Measurements from ENCODE around the gene MUS81. TPM values are rescaled to one million over a fixed set of nuclear protein-coding genes. Genes with fewer than 3 reads are reported as not detected.

MUS81 gene
- total and polyA plus RNA-seq, 2 of the 13 experiments (the other 11 are each of a cell fraction or from before 2014, with no cell fraction given), result 25.6 to 30.2 TPM

DNA sequence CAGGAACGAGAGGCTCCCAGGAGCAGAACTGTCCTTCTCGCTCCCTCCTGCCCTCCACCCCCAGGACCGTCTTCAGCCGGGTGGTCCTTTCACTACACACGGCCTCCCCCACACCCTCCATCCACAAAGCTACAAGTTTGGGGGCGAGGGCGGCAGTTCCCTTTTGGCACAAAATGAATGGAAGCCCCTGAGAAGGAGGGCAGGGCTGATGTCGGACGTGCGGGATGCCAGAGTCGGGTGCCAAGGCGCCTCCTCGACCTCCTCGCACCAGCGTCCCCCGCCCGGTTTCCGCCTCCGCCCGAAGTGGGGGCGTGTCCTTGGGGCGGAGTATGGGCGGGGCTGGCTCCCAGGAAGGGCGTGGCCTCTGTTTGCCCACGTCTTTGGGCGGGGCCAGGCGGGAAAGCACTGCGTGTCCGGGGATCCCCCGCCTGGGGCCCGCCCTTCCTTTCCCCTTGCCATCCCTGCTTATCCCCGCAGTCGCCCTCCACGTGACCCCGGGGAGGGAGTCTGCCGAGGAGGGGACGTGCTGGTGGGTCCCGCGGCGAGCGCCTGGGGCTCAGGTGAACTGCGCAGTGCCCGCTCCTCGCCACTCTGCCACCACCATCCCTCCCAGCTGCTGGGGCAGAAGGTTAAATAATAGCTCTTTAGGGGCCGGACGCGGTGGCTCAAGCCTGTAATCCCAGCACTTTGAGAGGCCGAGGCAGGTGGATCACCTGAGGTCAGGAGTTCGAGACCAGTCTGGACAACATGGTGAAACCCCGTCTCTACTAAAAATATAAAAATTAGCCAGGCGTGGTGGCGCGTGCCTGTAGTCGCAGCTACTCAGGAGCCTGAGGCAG, 13.3 kb downstream of the MUS81 start (continued):
- TF ChIP-seq, protein P1, sequence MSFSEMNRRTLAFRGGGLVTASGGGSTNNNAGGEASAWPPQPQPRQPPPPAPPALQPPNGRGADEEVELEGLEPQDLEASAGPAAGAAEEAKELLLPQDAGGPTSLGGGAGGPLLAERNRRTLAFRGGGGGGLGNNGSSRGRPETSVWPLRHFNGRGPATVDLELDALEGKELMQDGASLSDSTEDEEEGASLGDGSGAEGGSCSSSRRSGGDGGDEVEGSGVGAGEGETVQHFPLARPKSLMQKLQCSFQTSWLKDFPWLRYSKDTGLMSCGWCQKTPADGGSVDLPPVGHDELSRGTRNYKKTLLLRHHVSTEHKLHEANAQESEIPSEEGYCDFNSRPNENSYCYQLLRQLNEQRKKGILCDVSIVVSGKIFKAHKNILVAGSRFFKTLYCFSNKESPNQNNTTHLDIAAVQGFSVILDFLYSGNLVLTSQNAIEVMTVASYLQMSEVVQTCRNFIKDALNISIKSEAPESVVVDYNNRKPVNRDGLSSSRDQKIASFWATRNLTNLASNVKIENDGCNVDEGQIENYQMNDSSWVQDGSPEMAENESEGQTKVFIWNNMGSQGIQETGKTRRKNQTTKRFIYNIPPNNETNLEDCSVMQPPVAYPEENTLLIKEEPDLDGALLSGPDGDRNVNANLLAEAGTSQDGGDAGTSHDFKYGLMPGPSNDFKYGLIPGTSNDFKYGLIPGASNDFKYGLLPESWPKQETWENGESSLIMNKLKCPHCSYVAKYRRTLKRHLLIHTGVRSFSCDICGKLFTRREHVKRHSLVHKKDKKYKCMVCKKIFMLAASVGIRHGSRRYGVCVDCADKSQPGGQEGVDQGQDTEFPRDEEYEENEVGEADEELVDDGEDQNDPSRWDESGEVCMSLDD (CRISPR knock-in tag; IDR thresholded peaks at IDR 0.05; ENCODE audit: borderline replicate concordance), result no peak
- peak; percentile 53; the same call in 1 of the 2 replicates for TF ChIP-seq ZNF607 (CRISPR knock-in tag; IDR thresholded peaks at IDR 0.05; ENCODE audit: borderline replicate concordance)
- TF ChIP-seq SAP130 (CRISPR knock-in tag; IDR thresholded peaks at IDR 0.05; ENCODE audit: low read depth), result peak; percentile 87
- TF ChIP-seq, protein P2, sequence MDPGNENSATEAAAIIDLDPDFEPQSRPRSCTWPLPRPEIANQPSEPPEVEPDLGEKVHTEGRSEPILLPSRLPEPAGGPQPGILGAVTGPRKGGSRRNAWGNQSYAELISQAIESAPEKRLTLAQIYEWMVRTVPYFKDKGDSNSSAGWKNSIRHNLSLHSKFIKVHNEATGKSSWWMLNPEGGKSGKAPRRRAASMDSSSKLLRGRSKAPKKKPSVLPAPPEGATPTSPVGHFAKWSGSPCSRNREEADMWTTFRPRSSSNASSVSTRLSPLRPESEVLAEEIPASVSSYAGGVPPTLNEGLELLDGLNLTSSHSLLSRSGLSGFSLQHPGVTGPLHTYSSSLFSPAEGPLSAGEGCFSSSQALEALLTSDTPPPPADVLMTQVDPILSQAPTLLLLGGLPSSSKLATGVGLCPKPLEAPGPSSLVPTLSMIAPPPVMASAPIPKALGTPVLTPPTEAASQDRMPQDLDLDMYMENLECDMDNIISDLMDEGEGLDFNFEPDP (CRISPR knock-in tag; conservative IDR thresholded peaks at IDR 0.05), result no peak
- peak; percentile 97 for TF ChIP-seq ZNF121 (CRISPR knock-in tag; IDR thresholded peaks at IDR 0.05)
- no peak for TF ChIP-seq ZNF124 (CRISPR knock-in tag; IDR thresholded peaks at IDR 0.05)
- TF ChIP-seq NR2F1 (CRISPR knock-in tag; IDR thresholded peaks at IDR 0.05), result peak in 1 of 2 experiments; percentile 28; a peak in 1 of 4 replicates
- TF ChIP-seq, protein P3, sequence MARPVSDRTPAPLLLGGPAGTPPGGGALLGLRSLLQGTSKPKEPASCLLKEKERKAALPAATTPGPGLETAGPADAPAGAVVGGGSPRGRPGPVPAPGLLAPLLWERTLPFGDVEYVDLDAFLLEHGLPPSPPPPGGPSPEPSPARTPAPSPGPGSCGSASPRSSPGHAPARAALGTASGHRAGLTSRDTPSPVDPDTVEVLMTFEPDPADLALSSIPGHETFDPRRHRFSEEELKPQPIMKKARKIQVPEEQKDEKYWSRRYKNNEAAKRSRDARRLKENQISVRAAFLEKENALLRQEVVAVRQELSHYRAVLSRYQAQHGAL (CRISPR knock-in tag; IDR thresholded peaks at IDR 0.05; ENCODE audit: not compliant biosample characterization), result no peak
- TF ChIP-seq WIZ (CRISPR knock-in tag; IDR thresholded peaks at IDR 0.05), result 0 out of 2 replicates have a peak, but pooled peaks have one; percentile 49
- peak; percentile 57 for TF ChIP-seq ZC3H13 (CRISPR knock-in tag; IDR thresholded peaks at IDR 0.05)
- TF ChIP-seq ZNF510 (CRISPR knock-in tag; IDR thresholded peaks at IDR 0.05; ENCODE audit: low read depth), result no peak
- TF ChIP-seq, protein P4, sequence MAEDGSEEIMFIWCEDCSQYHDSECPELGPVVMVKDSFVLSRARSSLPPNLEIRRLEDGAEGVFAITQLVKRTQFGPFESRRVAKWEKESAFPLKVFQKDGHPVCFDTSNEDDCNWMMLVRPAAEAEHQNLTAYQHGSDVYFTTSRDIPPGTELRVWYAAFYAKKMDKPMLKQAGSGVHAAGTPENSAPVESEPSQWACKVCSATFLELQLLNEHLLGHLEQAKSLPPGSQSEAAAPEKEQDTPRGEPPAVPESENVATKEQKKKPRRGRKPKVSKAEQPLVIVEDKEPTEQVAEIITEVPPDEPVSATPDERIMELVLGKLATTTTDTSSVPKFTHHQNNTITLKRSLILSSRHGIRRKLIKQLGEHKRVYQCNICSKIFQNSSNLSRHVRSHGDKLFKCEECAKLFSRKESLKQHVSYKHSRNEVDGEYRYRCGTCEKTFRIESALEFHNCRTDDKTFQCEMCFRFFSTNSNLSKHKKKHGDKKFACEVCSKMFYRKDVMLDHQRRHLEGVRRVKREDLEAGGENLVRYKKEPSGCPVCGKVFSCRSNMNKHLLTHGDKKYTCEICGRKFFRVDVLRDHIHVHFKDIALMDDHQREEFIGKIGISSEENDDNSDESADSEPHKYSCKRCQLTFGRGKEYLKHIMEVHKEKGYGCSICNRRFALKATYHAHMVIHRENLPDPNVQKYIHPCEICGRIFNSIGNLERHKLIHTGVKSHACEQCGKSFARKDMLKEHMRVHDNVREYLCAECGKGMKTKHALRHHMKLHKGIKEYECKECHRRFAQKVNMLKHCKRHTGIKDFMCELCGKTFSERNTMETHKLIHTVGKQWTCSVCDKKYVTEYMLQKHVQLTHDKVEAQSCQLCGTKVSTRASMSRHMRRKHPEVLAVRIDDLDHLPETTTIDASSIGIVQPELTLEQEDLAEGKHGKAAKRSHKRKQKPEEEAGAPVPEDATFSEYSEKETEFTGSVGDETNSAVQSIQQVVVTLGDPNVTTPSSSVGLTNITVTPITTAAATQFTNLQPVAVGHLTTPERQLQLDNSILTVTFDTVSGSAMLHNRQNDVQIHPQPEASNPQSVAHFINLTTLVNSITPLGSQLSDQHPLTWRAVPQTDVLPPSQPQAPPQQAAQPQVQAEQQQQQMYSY (CRISPR knock-in tag; IDR thresholded peaks at IDR 0.05), result no peak
- peak; percentile 57; the same call in 1 of the 2 replicates for TF ChIP-seq MEF2D (CRISPR knock-in tag; IDR thresholded peaks at IDR 0.05)
- no peak for TF ChIP-seq PLRG1 (conservative IDR thresholded peaks at IDR 0.05)
- peak; percentile 83 for TF ChIP-seq ZNF350 (CRISPR knock-in tag; IDR thresholded peaks at IDR 0.05; ENCODE audit: borderline replicate concordance, low read depth)
- TF ChIP-seq ZFP82 (CRISPR knock-in tag; IDR thresholded peaks at IDR 0.05; ENCODE audit: borderline replicate concordance), result no peak

Measured in HepG2 (cell line).